Pulmonary artery endothelial cell (primary cell): ENCODE measurements around the gene CAMK2B. TPM values are rescaled to one million over a fixed set of nuclear protein-coding genes. Genes with fewer than 3 reads are reported as not detected.

Experiments used
- DNase-seq: peaks from one replicate; pipeline ENCODE4 v3.0.0-alpha.2; 2011; ENCODE audit warnings: low read depth, low spot score
- total RNA-seq: library from RNA; depleted of rRNA; stranded (reverse); fragments of >200 nt; gene quantifications from 2 replicates; pipeline ENCODE4 v1.2.3, GENCODE V29; 2014

The CAMK2B gene
- total RNA-seq, 1 donor from 2014 or later: 2.7 TPM

DNA sequence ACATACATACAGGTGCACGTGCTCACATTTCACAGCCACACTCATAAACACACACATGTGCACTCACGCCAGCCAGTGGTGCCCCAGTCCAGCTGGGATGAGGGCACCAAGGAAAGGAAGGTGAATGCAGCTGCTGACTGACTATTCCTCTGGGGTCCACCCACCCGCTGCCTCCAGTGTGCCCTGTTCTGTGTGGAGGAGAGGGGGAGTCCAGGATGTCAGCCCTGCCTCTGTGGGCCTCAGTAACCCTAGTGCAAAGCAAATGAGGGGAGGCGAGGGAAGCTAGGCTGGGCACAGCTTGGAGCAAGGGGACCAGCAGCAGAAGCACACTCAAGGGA, 67.0 kb downstream of the CAMK2B start:
- no peak for DNase-seq

DNA sequence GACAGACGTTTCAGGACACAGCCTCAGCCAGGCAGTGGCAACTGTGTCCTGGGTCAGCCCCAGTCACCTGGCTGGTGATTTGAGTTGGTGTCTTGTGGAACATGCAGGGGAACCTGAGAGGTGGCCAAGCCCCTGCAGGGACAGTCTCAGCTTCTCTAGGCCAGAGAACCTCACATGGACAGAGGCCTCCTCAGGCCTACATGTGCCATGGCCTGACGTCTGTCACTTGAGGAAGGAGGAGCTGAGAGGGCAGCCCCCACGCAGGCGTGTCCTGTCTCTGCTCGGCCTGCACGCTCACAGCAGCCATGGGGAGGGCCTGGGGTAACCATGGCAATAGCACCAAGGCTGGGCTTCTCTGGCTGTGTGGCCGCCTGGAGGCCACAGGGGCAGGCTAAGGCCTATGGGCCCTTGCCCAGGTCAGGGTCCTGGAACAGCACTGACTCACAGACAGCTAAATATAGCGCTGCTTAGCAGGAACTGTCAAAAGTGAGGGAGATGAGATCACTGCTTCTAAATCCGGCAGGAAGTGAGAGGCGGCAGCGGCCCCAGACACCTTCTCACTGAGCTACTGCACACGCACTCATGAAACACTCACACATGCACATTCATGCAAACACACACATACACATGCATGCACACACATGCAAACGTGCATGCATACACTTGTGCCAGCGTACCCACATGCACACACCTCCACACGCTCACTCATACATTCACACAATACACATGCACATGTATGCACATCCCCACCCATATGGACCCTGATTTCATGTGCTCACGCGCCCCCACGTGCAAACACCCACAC, 67.6 kb downstream of the CAMK2B start:
- DNase-seq: peak; percentile 77

DNA sequence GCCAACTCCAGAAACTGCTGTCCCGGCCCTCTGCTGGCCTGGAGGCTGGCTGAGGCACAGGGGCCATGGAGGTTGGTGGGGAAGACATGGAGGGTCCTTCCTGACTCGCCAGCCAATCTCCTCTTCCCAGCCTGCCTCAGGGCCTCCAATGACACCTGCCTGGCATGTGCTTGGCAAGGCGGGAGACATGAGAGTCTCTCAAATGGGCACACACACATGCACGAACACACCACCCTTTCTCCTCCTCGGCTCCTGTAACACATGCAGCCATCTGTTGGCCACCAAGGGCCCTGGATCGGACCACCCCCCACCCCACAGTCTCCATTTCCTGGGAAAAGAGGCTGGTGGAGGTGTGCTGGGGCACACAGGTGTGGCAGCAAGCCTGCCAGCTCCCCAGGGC, 68.2 kb downstream of the CAMK2B start:
- no peak for DNase-seq

GRCh38 chr7:44256459-44256858, 68.9 kb downstream of the CAMK2B start:
- DNase-seq: no peak

- no peak for DNase-seq
These were observed 73.5 kb downstream of the CAMK2B start for GRCh38 chr7:44251881-44252280.

DNA sequence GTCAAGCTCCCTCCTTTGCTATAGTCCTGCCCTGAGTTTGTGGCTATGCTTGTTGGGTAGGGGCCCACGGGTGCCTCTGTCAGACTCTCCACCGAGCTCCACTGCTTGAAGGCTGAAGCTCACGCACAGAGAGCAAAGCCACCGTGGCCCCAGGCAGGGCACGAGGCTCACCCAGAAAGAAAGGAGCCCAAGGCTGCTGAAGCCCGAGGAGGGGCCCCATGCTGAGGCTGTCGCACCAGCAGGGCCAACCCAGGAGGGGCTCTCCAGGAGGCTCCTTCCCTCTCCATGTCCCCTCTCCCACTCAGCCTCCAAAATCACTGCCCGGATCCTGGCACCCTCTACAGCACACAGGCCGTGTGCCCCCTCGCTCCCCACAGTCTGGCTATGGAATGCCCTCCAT, 74.1 kb downstream of the CAMK2B start:
- DNase-seq: no peak

GRCh38 chr7:44249639-44250234, 75.7 kb downstream of the CAMK2B start:
- DNase-seq: no peak

DNA sequence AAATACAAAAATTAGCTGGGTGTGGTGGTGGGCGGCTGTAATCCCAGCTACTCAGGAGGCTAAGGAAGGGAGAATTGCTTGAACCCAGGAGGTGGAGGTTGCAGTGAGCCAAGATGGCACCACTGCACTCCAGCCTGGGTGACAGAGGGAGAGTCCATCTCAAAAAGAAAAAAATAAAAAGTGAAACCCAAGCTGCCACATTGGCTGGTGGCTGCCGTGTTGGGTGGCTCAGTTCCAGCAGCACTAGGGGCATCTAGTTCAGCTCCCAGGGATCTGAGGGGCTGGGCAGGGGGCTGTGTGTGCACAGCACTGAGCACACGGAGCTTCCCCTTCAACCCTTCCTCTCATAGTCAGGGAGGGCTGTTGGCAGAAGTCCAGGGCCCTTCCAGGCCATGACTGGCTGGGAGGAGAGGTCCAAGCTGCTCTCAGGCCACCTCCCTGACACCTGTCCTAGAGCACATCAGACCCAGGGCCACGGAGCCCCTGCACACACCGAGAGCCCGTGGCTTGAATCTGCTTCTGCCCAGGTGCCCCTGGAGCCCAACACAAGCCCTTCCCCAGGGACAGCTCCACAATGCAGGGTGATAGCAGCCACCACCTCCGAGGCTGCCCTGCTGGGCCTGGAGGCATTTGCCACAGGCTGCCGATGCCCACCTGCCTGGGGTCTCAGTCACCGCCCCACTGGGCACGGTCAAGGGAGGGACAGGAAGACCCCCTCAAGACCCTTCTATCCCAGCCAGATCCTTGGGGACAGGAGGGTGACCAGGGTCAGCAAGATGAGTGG, 77.3 kb downstream of the CAMK2B start:
- no peak for DNase-seq

DNA sequence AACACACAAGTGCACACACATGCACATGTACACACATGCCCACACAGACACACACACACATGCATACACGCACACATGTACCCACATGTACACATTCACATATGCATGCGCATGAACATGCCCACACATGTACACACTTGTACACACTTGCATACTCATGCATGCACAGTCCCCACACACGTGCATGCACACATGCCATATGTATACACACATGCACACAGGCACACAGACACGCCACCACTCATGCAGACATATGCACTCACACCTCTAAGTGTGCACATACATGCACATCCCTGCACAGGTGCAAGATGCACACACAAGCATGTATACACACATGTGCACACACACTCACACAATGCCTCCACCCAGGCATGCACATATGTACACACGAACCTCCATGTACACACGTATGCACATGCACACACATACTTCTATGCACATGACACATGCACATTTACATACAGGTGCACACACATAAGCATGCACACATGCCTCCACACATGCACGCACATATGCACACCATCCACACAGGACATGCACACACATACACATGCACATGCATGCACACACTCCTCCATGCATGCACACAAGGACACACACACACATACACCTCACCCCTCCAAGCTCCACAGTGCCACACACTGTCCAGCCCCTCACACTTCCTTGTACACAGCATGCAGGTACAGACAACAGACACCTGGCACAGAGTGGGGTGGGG, 78.8 kb downstream of the CAMK2B start:
- no peak for DNase-seq

- no peak for DNase-seq
These were observed 81.1 kb downstream of the CAMK2B start for GRCh38 chr7:44244282-44244681.

DNA sequence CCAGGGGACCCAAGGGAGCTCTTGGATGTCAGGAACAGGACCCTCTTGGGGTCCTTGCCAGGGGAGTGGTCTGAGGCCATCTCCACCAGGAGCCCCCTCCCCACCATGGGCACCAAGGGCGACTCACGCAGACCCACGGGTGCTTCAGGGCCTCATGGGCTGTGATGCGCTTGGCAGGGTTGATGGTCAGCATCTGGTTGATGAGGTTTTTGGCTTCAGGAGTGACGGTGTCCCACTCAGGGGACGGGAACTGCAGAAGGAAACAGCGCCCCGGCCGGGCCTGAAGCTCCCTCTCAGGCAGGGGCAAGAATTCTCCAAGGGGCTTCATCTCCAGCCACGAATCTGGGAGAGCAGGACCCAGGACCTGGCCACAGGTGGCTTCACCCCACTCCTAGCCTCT, 83.3 kb downstream of the CAMK2B start:
- DNase-seq: no peak

DNA sequence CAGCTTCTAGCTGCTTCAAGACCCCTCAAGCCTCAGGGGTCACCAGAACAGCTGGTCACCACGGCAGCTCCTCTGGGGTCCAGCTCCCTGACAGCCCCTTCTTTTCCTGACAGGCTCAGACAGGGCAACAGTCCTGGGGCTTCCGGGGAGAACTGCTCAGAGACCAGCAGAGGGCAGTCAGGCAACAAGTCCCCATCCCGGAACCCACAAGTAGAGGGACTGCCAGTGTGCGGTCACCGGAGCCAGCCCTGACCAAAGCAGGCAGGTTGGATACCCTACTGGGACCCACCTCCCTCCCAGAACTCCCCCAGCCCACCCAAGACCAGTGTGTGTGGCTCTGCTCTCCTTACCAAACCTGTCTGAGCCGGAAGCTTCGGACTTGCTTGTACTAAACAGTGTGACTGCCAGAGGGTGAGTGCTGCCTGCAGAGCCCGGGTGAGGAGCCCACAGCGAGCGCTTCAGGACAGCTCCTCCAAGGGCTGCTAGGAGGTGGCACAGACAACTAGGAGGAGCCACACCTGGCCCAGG, 84.3 kb downstream of the CAMK2B start:
- peak; percentile 37 for DNase-seq

DNA sequence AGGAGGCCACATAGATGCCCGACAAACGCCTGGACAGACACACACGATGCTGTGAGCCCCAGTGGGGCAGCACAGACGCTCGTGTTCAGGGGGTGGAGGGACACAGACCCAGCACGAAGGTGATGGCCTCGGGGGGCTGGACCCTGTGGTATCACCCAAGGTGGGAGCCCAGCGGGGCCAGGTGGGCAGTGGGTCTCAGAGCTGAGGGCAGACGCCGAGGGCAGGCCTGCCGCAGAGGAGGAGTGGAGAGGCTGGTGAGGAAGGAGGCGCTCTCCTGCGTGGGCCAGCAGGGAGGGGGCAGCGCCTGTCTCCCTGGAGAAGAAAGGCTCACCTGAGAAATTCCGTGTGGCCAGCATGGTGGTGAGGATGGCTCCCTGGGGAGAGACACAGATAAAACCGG, 85.0 kb downstream of the CAMK2B start:
- DNase-seq: no peak

- no peak for DNase-seq
These were observed 86.0 kb downstream of the CAMK2B start for GRCh38 chr7:44239361-44239760.

GRCh38 chr7:44238116-44238695, 87.2 kb downstream of the CAMK2B start:
- DNase-seq: no peak

GRCh38 chr7:44237696-44238095, 87.7 kb downstream of the CAMK2B start:
- no peak for DNase-seq

- DNase-seq: no peak
These were observed 89.1 kb downstream of the CAMK2B start for GRCh38 chr7:44236333-44236728.

GRCh38 chr7:44235582-44236332, 89.6 kb downstream of the CAMK2B start:
- no peak for DNase-seq

GRCh38 chr7:44235066-44235465, 90.3 kb downstream of the CAMK2B start:
- no peak for DNase-seq

GRCh38 chr7:44232901-44233715, 92.3 kb downstream of the CAMK2B start:
- DNase-seq: no peak
